PC-3 (cell line): ENCODE data around the gene C2orf78. TPM values are rescaled to one million over a fixed set of nuclear protein-coding genes. Genes with fewer than 3 reads are reported as not detected.
"Not testable (repeated sequence)": the region's sequence is repeated elsewhere in the genome, so short reads cannot be mapped to it uniquely, and the experiment has no call there.

Experiments used
- ATAC-seq: fragments of 200-7000 bp; cut with Tn5 transposase; 2 replicates; pipeline ENCODE4 v1.9.1; 2020; ENCODE audit warnings: mild to moderate bottlenecking, moderate library complexity
- BruUV-seq: library from RNA; stranded (reverse); fragments of 400-500 nt; replicated peaks from 2 replicates; lab custom pipeline; 2021; lab: Mats Ljungman, UMichigan
- CTCF ChIA-PET: fragments of 300-600 bp; sonication (Branson Sonifier 250); formaldehyde crosslinking; loops from one replicate; lab custom pipeline; 2022; ENCODE audit warnings: antibody characterized with exemption; lab: Charles Lee
- POLR2A ChIA-PET: fragments of 300-600 bp; sonication (Branson Sonifier 250); formaldehyde crosslinking; loops from one replicate; lab custom pipeline; 2022; ENCODE audit warnings: antibody characterized with exemption; ENCODE audit not compliant: unreplicated experiment; lab: Charles Lee
- DNase-seq: peaks from one replicate; pipeline ENCODE4 v3.0.0-alpha.2; 2015
- H2AFZ ChIP-seq: fragments of 300-600 bp; sonication (generic); 2 replicates; pipeline ENCODE4 v1.6.0; 2016; ENCODE audit warnings: antibody characterized with exemption, low read length
- H3F3A ChIP-seq: fragments of 300-600 bp; sonication (generic); one replicate; pipeline ENCODE4 v1.6.0; 2017; ENCODE audit warnings: antibody characterized with exemption, low read length, control low read depth, mild to moderate bottlenecking; ENCODE audit not compliant: unreplicated experiment
- H3K27ac ChIP-seq: fragments of 300-600 bp; sonication (generic); 2 replicates; pipeline ENCODE4 v1.5.1; 2016; ENCODE audit warnings: mild to moderate bottlenecking, low read length
- H3K27me3 ChIP-seq: fragments of 300-600 bp; sonication (generic); 2 replicates; pipeline ENCODE4 v1.6.1; 2016; ENCODE audit warnings: low read length, mixed read lengths
- H3K36me3 ChIP-seq: fragments of 300-600 bp; sonication (generic); 2 replicates; pipeline ENCODE4 v1.6.1; 2016; ENCODE audit warnings: low read depth, mixed run types, low read length, mixed read lengths
- H3K4me1 ChIP-seq: fragments of 300-600 bp; sonication (generic); 2 replicates; pipeline ENCODE4 v1.5.1; 2016; ENCODE audit warnings: low read length; ENCODE audit not compliant: insufficient read depth
- H3K4me2 ChIP-seq: fragments of 300-600 bp; sonication (generic); 2 replicates; pipeline ENCODE4 v1.6.0; 2016; ENCODE audit warnings: low read length
- H3K4me3 ChIP-seq: fragments of 300-600 bp; sonication (generic); 2 replicates; pipeline ENCODE4 v1.5.1; 2016; ENCODE audit warnings: mild to moderate bottlenecking, low read length, mixed read lengths
- H3K79me2 ChIP-seq: fragments of 300-600 bp; sonication (generic); 2 replicates; pipeline ENCODE4 v1.6.1; 2017; ENCODE audit warnings: low read length, mixed read lengths
- H3K9ac ChIP-seq: fragments of 300-600 bp; sonication (generic); 2 replicates; pipeline ENCODE4 v1.6.0; 2016; ENCODE audit warnings: mild to moderate bottlenecking, low read length
- H3K9me2 ChIP-seq: fragments of 300-600 bp; sonication (generic); replicated peaks from 2 replicates; pipeline ENCODE4 v1.6.1; 2016; ENCODE audit warnings: mixed run types, low read length, mixed read lengths
- H3K9me3 ChIP-seq: fragments of 300-600 bp; sonication (generic); 2 replicates; pipeline ENCODE4 v1.6.1; 2016; ENCODE audit warnings: low read length, mixed read lengths
- H4K20me1 ChIP-seq: fragments of 300-600 bp; sonication (generic); 2 replicates; pipeline ENCODE4 v1.6.1; 2016; ENCODE audit warnings: low read length, mixed read lengths
- EZH2 ChIP-seq: fragments of 300-600 bp; sonication (generic); IDR thresholded peaks from one replicate; pipeline ENCODE4 v1.6.1; 2017; ENCODE audit warnings: antibody characterized with exemption, mild to moderate bottlenecking, low read length; ENCODE audit not compliant: unreplicated experiment
- EZH2phosphoT487 ChIP-seq: fragments of 300-600 bp; sonication (generic); IDR thresholded peaks from 2 replicates; pipeline ENCODE4 v1.6.1; 2018; ENCODE audit warnings: mild to moderate bottlenecking, antibody characterized with exemption, low read length, borderline replicate concordance
- intact Hi-C: fragments of 100-400 bp; cut with micrococcal nuclease; formaldehyde crosslinking; loops from 2 replicates; pipeline ENCODE4 v1.9.0; 2023
- total RNA-seq: library from RNA; depleted of rRNA; stranded (reverse); fragments of >200 nt; gene quantifications from 2 replicates; pipeline ENCODE4 v1.2.3, GENCODE V29; 2014
- TF ChIP-seq, protein P1 (sequence below): fragments of 300-600 bp; sonication (generic); conservative IDR thresholded peaks from 2 replicates; pipeline ENCODE4 v1.5.1; 2017; ENCODE audit warnings: antibody characterized with exemption, low read depth, mild to moderate bottlenecking, low read length

Gene C2orf78
- total RNA-seq, 1 experiment from 2014 or later, result not detected

DNA sequence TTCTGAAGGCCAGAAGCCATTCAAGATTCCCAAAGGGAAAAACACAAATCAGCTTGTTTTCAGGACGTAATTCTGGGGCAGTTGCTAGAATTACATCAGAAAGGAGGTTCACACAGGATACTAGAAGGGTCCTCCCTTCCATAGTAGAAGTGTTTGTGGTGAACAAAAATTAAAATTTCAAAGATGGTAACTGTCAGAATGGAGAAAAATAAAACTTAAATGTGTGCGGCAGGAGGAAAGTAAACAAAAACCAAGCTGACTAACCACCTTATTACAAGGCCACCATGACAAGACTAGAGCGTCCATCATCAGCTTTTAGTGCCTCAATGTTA lies 37.1 kb upstream of the C2orf78 start:
- Histone ChIP-seq H3K4me2 (no peak overlapping the region), H3K79me2 (no peaks in the 10 kb centered on the region), H3K9me2 (no peaks in the 10 kb centered on the region), H4K20me1 (no peaks in the 10 kb centered on the region), H3F3A (no peaks in the 10 kb centered on the region), H3K4me3 (no peak overlapping the region), H3K9me3 (no peaks in the 10 kb centered on the region), H3K36me3 (peaks cover 5% of the 10 kb centered on the region; the same call in 1 of the 2 replicates), H3K4me1 (no peaks in the 10 kb centered on the region), H2AFZ (no peak overlapping the region), H3K27ac (no peak overlapping the region), H3K27me3 (no peaks in the 10 kb centered on the region), H3K9ac (no peak overlapping the region)
- ChIA-PET POLR2A (no interaction called here), CTCF (no interaction called here)
- DNase-seq, result no peak
- intact Hi-C loops, result no loop called here
- no peak for ATAC-seq
- TF ChIP-seq EZH2phosphoT487 (no peak), EZH2 (no peak)
- TF ChIP-seq, protein P1, sequence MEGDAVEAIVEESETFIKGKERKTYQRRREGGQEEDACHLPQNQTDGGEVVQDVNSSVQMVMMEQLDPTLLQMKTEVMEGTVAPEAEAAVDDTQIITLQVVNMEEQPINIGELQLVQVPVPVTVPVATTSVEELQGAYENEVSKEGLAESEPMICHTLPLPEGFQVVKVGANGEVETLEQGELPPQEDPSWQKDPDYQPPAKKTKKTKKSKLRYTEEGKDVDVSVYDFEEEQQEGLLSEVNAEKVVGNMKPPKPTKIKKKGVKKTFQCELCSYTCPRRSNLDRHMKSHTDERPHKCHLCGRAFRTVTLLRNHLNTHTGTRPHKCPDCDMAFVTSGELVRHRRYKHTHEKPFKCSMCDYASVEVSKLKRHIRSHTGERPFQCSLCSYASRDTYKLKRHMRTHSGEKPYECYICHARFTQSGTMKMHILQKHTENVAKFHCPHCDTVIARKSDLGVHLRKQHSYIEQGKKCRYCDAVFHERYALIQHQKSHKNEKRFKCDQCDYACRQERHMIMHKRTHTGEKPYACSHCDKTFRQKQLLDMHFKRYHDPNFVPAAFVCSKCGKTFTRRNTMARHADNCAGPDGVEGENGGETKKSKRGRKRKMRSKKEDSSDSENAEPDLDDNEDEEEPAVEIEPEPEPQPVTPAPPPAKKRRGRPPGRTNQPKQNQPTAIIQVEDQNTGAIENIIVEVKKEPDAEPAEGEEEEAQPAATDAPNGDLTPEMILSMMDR, result no peak
- no TSS peak for BruUV-seq

DNA sequence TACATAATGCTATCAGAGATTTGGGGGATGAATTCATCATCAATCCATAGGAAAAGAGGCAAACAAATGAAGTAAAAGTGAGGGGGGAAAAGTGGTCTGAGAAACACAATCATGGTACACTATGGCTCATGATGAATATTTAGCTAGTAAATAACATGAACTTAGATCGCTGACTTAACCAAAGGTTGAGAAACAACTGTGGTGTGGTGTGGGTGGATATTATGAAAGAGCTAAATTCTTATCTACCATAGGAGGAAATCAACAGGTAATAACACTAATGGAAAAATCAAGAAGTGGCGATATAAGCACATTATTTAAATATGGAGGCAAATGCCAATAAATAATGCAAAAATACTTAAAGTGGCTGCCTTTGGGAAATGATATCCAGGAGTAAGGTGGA lies 34.7 kb upstream of the C2orf78 start:
- no peaks in the 10 kb centered on the region for H4K20me1 ChIP-seq
- no peaks in the 10 kb centered on the region for H3K9me3 ChIP-seq
- CTCF ChIA-PET, result no interaction called here
- TF ChIP-seq EZH2phosphoT487 (no peak), EZH2 (no peak)
- TF ChIP-seq, protein P1, result no peak
- H3K27me3 ChIP-seq, result no peaks in the 10 kb centered on the region
- H3K36me3 ChIP-seq, result peaks cover 8% of the 10 kb centered on the region
- no peak overlapping the region for H3K9ac ChIP-seq
- H3K27ac ChIP-seq, result no peak overlapping the region
- intact Hi-C loops, result no loop called here
- DNase-seq (no peak), ATAC-seq (no peak)
- no peak overlapping the region for H3K4me3 ChIP-seq
- no peaks in the 10 kb centered on the region for H3K9me2 ChIP-seq
- no peaks in the 10 kb centered on the region for H3K4me1 ChIP-seq
- no peak overlapping the region for H2AFZ ChIP-seq
- H3K4me2 ChIP-seq, result no peak overlapping the region
- H3F3A ChIP-seq, result no peaks in the 10 kb centered on the region
- no TSS peak for BruUV-seq
- POLR2A ChIA-PET, result no interaction called here
- H3K79me2 ChIP-seq, result no peaks in the 10 kb centered on the region

- H3K9me3 ChIP-seq, H2AFZ ChIP-seq, ATAC-seq, BruUV-seq, POLR2A ChIA-PET, H3K79me2 ChIP-seq, H3K27me3 ChIP-seq, CTCF ChIA-PET, H3F3A ChIP-seq, intact Hi-C loops, H3K4me2 ChIP-seq, H3K4me3 ChIP-seq, H3K27ac ChIP-seq, H3K9me2 ChIP-seq, DNase-seq, H3K4me1 ChIP-seq, H4K20me1 ChIP-seq, H3K9ac ChIP-seq: not testable (repeated sequence)
- peaks cover 29% of the 10 kb centered on the region for H3K36me3 ChIP-seq
Measured at GRCh38 chr2:73754332-73754731, 29.7 kb upstream of the C2orf78 start.
